Panc1 (cell line): ENCODE results near the gene RAB4B. TPM values are rescaled to one million over a fixed set of nuclear protein-coding genes. Genes with fewer than 3 reads are reported as not detected.
"Not testable (repeated sequence)": the region's sequence is repeated elsewhere in the genome, so short reads cannot be mapped to it uniquely, and the experiment has no call there.

ENCODE experiments used
- ATAC-seq: fragments of 200-7000 bp; cut with Tn5 transposase; 2 replicates; pipeline ENCODE4 v1.9.1; 2020; ENCODE audit warnings: mild to moderate bottlenecking, moderate library complexity
- Bru-seq: library from RNA; stranded (reverse); fragments of 400-500 nt; gene quantifications from one replicate; lab custom pipeline; 2021; lab: Mats Ljungman, UMichigan
- BruChase-seq, 2 experiments: library from RNA; stranded (reverse); fragments of 400-500 nt; gene quantifications; one replicate each; lab custom pipeline; 2021; lab: Mats Ljungman, UMichigan
- BruUV-seq: library from RNA; stranded (reverse); fragments of 400-500 nt; replicated peaks from 2 replicates; lab custom pipeline; 2021; lab: Mats Ljungman, UMichigan
- CTCF ChIA-PET: fragments of 300-600 bp; sonication (Branson Sonifier 250); formaldehyde crosslinking; loops from one replicate; lab custom pipeline; 2022; ENCODE audit warnings: antibody characterized with exemption; lab: Charles Lee
- POLR2A ChIA-PET: fragments of 300-600 bp; sonication (Branson Sonifier 250); formaldehyde crosslinking; loops from one replicate; lab custom pipeline; 2022; ENCODE audit warnings: antibody characterized with exemption; lab: Charles Lee
- DNase-seq: peaks from one replicate; pipeline ENCODE4 v3.0.0-alpha.2; 2010; ENCODE audit warnings: low read depth, low spot score
- H3K27ac ChIP-seq: 2 replicates; pipeline ENCODE4 v1.5.1; 2011; ENCODE audit warnings: mild to moderate bottlenecking, low read length, inconsistent platforms
- H3K27me3 ChIP-seq: fragments of 200-500 bp; sonication (Bioruptor generic); 2 replicates; pipeline ENCODE4 v1.6.0; 2014; ENCODE audit warnings: low read length, inconsistent platforms; ENCODE audit not compliant: control insufficient read depth, insufficient read depth
- H3K36me3 ChIP-seq: fragments of 200-500 bp; sonication (Bioruptor generic); 2 replicates; pipeline ENCODE4 v1.5.1; 2014; ENCODE audit warnings: inconsistent platforms, mild to moderate bottlenecking, low read length, moderate library complexity; ENCODE audit not compliant: control insufficient read depth, insufficient read depth
- H3K4me1 ChIP-seq: 2 replicates; pipeline ENCODE4 v1.5.1; 2011; ENCODE audit warnings: inconsistent platforms, mild to moderate bottlenecking, low read length, moderate library complexity; ENCODE audit not compliant: control insufficient read depth, insufficient read depth
- H3K4me3 ChIP-seq, 2 experiments: 2 replicates each; pipeline ENCODE4 v1.5.1; 2011 to 2012; ENCODE audit warnings: low read depth in 2 of 2, low read length in 2 of 2, mild to moderate bottlenecking in 2 of 2, inconsistent platforms in 1 of 2, moderate library complexity in 1 of 2
- H3K9me3 ChIP-seq: fragments of 200-500 bp; sonication (Bioruptor generic); 2 replicates; pipeline ENCODE4 v1.5.1; 2014; ENCODE audit warnings: low read depth, mild to moderate bottlenecking, inconsistent platforms, low read length, moderate library complexity; ENCODE audit not compliant: control insufficient read depth, insufficient read depth
- CTCF ChIP-seq: fragments of 450-650 bp; IDR thresholded peaks from 2 replicates; pipeline ENCODE4 v1.5.1; 2017; ENCODE audit warnings: mild to moderate bottlenecking
- POLR2AphosphoS5 ChIP-seq: IDR thresholded peaks from 2 replicates; pipeline ENCODE4 v1.6.1; 2012; ENCODE audit warnings: mild to moderate bottlenecking, low read depth, low read length, moderate library complexity
- REST ChIP-seq, 2 experiments: IDR thresholded peaks; 2 replicates each; pipeline ENCODE4 v1.6.1; 2011 to 2012; ENCODE audit warnings: low read depth in 2 of 2, control low read depth in 1 of 2, low read length in 1 of 2, mild to moderate bottlenecking in 1 of 2, moderate library complexity in 1 of 2; ENCODE audit not compliant: insufficient read depth in 1 of 2
- SIN3A ChIP-seq: IDR thresholded peaks from 2 replicates; pipeline ENCODE4 v1.6.1; 2012; ENCODE audit warnings: low read depth, mild to moderate bottlenecking, low read length, moderate library complexity, borderline replicate concordance; ENCODE audit not compliant: insufficient read depth
- TCF7L2 ChIP-seq: IDR thresholded peaks from 2 replicates; pipeline ENCODE4 v1.6.1; 2011; ENCODE audit warnings: mild to moderate bottlenecking, low read depth, low read length, inconsistent platforms
- in situ Hi-C: cut with HindIII; loops from 2 replicates; pipeline ENCODE4 v1.10.0; 2016; ENCODE audit warnings: low sequenced_read_pairs, low pct_unique_long_range_greater_than_20kb
- intact Hi-C: fragments of 100-400 bp; cut with micrococcal nuclease; formaldehyde crosslinking; loops from one replicate; pipeline ENCODE4 v1.10.0; 2022; ENCODE audit not compliant: unreplicated experiment
- long read RNA-seq: library from polyadenylated mRNA; unstranded; transcript quantifications from one replicate; pipeline ENCODE4 v2.0.0, GENCODE V29; 2021; ENCODE audit not compliant: unreplicated experiment
- polyA plus RNA-seq: library from polyadenylated mRNA; unstranded; fragments of >200 nt; gene quantifications from one replicate; pipeline ENCODE4 v1.2.1, GENCODE V29; 2012; ENCODE audit warnings: missing spikeins; ENCODE audit not compliant: insufficient read length
- total RNA-seq: library from RNA; stranded (reverse); gene quantifications from one replicate; pipeline ENCODE4 v1.2.1, GENCODE V29; 2021; ENCODE audit not compliant: unreplicated experiment

The RAB4B gene
- total RNA-seq, result 24.8 TPM
- 39.6 TPM for polyA plus RNA-seq
- Bru-seq, nascent RNA, result percentile 55 among the genes with signal in this experiment
- BruChase-seq, experiment 1, labeled RNA remaining after a 2-hour chase, result percentile 75 among the genes with signal in this experiment
- BruChase-seq, experiment 2, labeled RNA remaining after a 6-hour chase, result percentile 72 among the genes with signal in this experiment
- long read RNA-seq, transcript RAB4B-201 (8 exons, 1,133 nt), result major isoform, 25 of 42 reads
- long read RNA-seq, partial matches to known transcripts, result 7 of 42 reads
- long read RNA-seq, other reads (novel, unspliced or antisense), result 9 of 42 reads

GRCh38 chr19:40777937-40778705 is at the start of gene RAB4B:
Gene RAB4B, plus strand, starts transcription at chr19:40778247. Its CDS starts 129 bp downstream, at chr19:40778376.
- intact Hi-C loops, result no loop called here
- ATAC-seq, result peak; percentile 94
- POLR2A ChIA-PET, result interaction anchor here (0.6 to 1.3 kb wide), 3 partner anchors 28 to 1538 kb away, joined by 3 to 6 read pairs (median 4); partner anchors contain the start of gene ACTMAP

GRCh38 chr19:40730065-40730464 is 48.0 kb upstream of the RAB4B start:
- H3K27me3 ChIP-seq, DNase-seq, in situ Hi-C loops, POLR2A ChIA-PET, H3K4me1 ChIP-seq, H3K4me3 ChIP-seq, H3K9me3 ChIP-seq, BruUV-seq, CTCF ChIA-PET, H3K27ac ChIP-seq, ATAC-seq, H3K36me3 ChIP-seq, intact Hi-C loops: not testable (repeated sequence)

More at GRCh38 chr19:40777937-40778705, at the start of gene RAB4B:
- CTCF ChIA-PET, result interaction anchor here (0.6 to 1.1 kb wide), 5 partner anchors 20 to 485 kb away, joined by 3 to 5 read pairs (median 3); no protein-coding TSS in a partner anchor
- in situ Hi-C loops, result no loop called here
- H3K9me3 ChIP-seq, result no peaks in the 10 kb centered on the region
- no peaks in the 10 kb centered on the region for H3K36me3 ChIP-seq
- BruUV-seq, result no TSS peak
- no peak for TF ChIP-seq REST (IDR thresholded peaks at IDR 0.05; ENCODE audit: insufficient read depth in 1 of 2, low read depth in 2 of 2, low read length in 1 of 2)
- TF ChIP-seq POLR2AphosphoS5, result peak; percentile 48
- no peak for TF ChIP-seq TCF7L2
- no peak for TF ChIP-seq CTCF
- TF ChIP-seq SIN3A, result peak; percentile 67; the same call in 1 of the 2 replicates
- peak within 1 kb of the TSS; percentile 90 for H3K27ac ChIP-seq
- no peaks in the 10 kb centered on the region for H3K27me3 ChIP-seq
- DNase-seq, result peak; percentile 83
- H3K4me1 ChIP-seq, result peaks cover 6% of the 10 kb centered on the region; the same call in 1 of the 2 replicates
- H3K4me3 ChIP-seq, result peak within 1 kb of the TSS; percentile 56 to 87

DNA sequence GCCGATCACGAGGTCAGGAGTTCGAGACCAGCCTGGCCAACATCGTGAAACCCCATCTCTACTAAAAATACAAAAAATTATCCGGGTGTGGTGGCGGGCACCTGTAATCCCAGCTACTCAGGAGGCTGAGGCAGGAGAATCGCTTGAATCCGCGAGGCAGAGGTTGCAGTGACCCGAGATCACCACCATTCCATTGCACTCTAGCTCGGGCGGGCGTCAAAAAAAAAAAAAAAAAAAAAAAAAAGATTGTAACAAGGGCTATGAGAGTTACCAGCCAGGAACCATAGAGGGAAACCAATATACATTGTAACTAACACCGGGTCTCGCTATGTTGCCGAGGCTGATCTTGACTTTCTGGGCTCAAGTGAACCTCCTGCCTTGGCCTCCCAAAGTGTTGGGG is 45.7 kb upstream of the RAB4B start:
- H3K4me3 ChIP-seq, H3K4me1 ChIP-seq, POLR2A ChIA-PET, DNase-seq, H3K27ac ChIP-seq, H3K27me3 ChIP-seq, H3K36me3 ChIP-seq, ATAC-seq, BruUV-seq, intact Hi-C loops, H3K9me3 ChIP-seq, CTCF ChIA-PET, in situ Hi-C loops: not testable (repeated sequence)
